Measurements from ENCODE around the gene UCN3.

The UCN3 gene

DNA sequence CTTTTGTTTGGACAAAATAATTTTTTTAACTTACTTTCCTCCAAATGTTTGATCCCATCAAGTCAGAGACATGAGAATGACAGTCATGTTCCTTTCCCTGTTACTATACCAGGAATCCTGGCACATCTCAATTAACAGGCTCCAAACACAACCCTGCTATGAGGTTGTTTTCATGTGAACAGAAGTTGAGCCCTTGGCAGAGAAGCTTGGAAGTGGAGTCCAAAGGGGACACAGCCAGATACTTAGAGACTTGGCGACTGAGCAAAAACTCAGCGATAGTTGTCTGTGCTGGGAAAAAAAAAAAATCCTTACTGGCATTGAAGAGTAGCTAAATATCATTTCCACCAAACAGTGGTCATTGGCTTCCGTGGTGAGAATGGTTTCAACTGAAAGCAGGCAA lies 27.0 kb downstream of the UCN3 start:
- TF ChIP-seq, protein P1, sequence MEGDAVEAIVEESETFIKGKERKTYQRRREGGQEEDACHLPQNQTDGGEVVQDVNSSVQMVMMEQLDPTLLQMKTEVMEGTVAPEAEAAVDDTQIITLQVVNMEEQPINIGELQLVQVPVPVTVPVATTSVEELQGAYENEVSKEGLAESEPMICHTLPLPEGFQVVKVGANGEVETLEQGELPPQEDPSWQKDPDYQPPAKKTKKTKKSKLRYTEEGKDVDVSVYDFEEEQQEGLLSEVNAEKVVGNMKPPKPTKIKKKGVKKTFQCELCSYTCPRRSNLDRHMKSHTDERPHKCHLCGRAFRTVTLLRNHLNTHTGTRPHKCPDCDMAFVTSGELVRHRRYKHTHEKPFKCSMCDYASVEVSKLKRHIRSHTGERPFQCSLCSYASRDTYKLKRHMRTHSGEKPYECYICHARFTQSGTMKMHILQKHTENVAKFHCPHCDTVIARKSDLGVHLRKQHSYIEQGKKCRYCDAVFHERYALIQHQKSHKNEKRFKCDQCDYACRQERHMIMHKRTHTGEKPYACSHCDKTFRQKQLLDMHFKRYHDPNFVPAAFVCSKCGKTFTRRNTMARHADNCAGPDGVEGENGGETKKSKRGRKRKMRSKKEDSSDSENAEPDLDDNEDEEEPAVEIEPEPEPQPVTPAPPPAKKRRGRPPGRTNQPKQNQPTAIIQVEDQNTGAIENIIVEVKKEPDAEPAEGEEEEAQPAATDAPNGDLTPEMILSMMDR (IDR thresholded peaks at IDR 0.05; ENCODE audit: control insufficient read depth, extremely low read depth, insufficient read depth) = no peak
- no peak for DNase-seq (ENCODE audit: low read depth)

DNA sequence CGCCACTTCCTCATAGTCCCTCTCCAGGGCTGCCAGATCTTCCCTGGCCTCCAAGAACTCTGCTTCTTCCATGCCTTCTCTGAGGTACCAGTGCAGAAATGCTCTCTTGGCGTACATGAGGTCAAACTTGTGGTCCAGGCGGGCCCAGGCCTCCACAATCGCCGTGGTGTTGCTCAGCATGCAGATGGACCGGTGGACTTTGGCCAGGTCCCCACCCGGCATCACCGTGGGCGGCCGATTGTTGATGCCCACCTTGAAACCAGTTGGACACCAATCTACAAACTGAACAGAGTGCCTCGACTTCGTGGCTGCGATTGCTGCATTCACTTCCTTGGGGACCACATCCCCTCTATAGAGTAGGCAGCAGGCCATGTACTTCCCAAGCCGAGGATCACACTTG lies 28.8 kb downstream of the UCN3 start:
- no peak overlapping the region for H3K4me3 ChIP-seq (ENCODE audit: low read depth, low read length)
- TF ChIP-seq, protein P1 (IDR thresholded peaks at IDR 0.05; ENCODE audit: control insufficient read depth, extremely low read depth, insufficient read depth) = no peak
- DNase-seq (ENCODE audit: low read depth) = no peak

More for the DNA sequence above, 27.0 kb downstream of the UCN3 start:
- no peak overlapping the region for H3K4me3 ChIP-seq (ENCODE audit: low read depth, low read length)

DNA sequence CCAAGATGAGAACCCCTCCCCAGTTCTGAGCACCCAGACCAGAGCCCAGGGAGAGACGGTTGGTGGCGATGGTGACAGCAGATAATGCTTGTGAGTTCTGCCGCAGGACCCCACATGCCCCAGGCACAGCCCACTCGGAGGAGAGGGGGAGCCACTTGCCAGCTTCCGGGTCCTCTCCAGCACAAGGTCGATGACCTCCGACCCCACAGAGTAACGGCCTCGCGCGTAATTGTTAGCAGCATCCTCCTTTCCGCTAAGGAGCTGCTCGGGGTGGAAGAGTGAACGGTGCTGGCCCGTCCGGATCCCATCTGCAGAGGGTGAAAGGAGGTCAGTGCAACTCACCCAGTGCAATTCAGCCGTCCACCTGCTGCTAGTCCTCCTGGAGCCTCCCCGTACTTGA lies 30.4 kb downstream of the UCN3 start:
- no peak overlapping the region for H3K4me3 ChIP-seq (ENCODE audit: low read depth, low read length)
- TF ChIP-seq, protein P1 (IDR thresholded peaks at IDR 0.05; ENCODE audit: control insufficient read depth, extremely low read depth, insufficient read depth) = no peak
- no peak for DNase-seq (ENCODE audit: low read depth)

DNA sequence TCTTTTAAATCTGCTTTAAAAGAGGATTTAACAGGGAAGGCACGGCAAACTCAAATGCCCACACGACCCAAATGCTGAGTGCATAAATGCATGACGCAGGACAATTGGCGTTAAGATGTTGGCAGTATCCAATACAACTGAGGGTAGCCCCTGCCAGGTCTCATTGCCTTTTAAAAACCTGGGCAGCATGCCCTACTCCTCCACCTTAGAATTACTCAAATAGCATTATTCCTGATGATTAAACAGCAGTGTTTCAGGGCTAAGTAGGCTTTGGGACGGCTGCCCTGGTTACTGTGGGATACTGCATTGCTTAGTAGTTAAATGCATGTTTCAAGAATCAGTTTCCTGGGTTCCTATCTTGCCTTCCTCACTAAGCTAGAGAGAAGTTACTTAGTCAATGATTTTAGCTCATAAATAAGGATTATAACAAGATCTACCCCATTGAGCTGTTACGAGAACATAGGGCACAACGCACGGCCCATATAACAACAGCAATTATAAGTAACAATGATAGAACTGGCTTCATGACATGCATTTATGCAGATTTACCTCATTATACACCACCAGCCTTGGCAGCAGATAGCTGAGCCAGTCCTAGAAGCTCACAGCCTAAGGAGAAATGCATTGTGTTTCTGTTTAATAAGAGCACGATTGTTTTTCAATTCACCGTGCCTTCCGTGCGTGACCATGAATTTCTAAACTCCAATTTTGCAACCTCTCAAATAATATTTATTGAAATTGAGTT lies 32.0 kb downstream of the UCN3 start:
- TF ChIP-seq, protein P1 (IDR thresholded peaks at IDR 0.05; ENCODE audit: control insufficient read depth, extremely low read depth, insufficient read depth) = no peak
- H3K4me3 ChIP-seq (ENCODE audit: low read depth, low read length) = no peak overlapping the region
- DNase-seq (ENCODE audit: low read depth) = no peak

DNA sequence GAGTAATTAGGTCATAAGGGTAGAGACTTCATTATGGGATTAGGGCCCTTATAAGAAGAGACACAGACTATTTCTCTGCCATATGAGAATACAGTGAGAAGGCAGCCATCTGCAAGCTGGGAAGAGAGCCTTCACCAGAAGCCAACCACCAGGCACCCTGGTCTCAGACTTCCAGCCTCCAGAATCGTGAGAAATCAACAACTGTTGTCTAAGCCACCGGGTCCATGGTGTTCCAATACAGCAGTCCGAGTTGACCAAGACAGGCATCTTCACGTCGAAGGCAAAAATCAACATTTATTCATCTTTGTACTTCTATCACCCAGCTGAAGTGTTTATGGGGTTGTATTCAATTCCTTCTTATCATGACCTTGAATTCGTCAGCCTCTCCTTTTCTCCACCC lies 34.6 kb downstream of the UCN3 start:
- H3K4me3 ChIP-seq (ENCODE audit: low read depth, low read length) = no peak overlapping the region
- TF ChIP-seq, protein P1 (IDR thresholded peaks at IDR 0.05; ENCODE audit: control insufficient read depth, extremely low read depth, insufficient read depth) = no peak
- no peak for DNase-seq (ENCODE audit: low read depth)

DNA sequence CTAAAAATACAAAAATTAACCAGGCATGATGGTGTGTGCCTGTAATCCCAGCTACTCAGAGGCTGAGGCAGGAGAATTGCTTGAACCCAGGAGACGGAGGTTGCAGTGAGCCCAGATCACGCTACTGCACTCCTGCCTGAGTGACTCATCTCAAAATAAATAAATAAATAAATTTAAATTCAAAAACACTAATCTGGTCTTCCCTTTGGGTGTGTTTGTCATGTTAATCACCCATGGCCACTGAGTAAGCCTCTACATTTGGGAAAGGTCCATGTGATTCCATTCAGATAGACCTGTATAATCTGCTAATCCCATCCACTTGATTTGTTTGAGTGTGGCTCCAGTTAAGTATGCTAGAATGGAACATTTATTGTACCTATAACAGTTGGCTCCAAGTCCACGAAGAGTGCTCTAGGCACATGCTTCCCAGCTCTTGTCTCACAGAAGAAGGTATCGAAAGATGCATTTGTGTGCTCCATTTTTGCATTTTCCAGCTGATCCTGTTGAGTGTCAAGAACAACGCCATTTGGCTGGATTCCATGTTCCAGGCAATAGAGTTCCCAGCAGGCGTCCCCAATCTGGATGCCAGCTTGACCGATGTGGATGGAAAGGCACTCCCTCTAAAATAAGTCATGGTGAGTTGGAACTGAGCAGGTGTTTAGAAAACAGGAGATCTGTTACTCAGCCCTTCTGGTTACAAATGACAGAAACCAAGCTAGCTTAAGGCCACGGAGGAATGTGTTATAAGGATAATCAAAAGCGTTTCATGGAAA lies 35.9 kb downstream of the UCN3 start:
- no peak overlapping the region for H3K4me3 ChIP-seq (ENCODE audit: low read depth, low read length)
- no peak for DNase-seq (ENCODE audit: low read depth)
- TF ChIP-seq, protein P1 (IDR thresholded peaks at IDR 0.05; ENCODE audit: control insufficient read depth, extremely low read depth, insufficient read depth) = no peak

All from LNCaP clone FGC (cell line).